Measurements from ENCODE around the gene TMEM87A. TPM values are rescaled to one million over a fixed set of nuclear protein-coding genes. Genes with fewer than 3 reads are reported as not detected.
"Not testable (repeated sequence)": the region's sequence is repeated elsewhere in the genome, so short reads cannot be mapped to it uniquely, and the experiment has no call there.

TMEM87A gene
- total RNA-seq, 3 donors from 2014 or later = 64.2 to 96.7 (median 93.6) TPM

GRCh38 chr15:42313463-42313862 is 40.2 kb upstream of the TMEM87A start:
- no peak for ATAC-seq
- intact Hi-C loops (cut with DNase I, micrococcal nuclease) = no loop called here
- no peak for TF ChIP-seq CTCF (IDR thresholded peaks at IDR 0.05)

GRCh38 chr15:42306681-42307080 is 33.4 kb upstream of the TMEM87A start:
- ATAC-seq = no peak
- DNase-seq = no peak
- no peaks in the 10 kb centered on the region for H3K36me3 ChIP-seq (ENCODE audit: low read depth)
- no peaks in the 10 kb centered on the region for H3K4me1 ChIP-seq (ENCODE audit: low read depth)
- no peak overlapping the region for H3K4me3 ChIP-seq
- H3K9me3 ChIP-seq = no peaks in the 10 kb centered on the region
- TF ChIP-seq CTCF (IDR thresholded peaks at IDR 0.05) = no peak
- intact Hi-C loops (cut with DNase I, micrococcal nuclease) = no loop called here

More at GRCh38 chr15:42313463-42313862, 40.2 kb upstream of the TMEM87A start:
- DNase-seq = no peak
- H3K36me3 ChIP-seq (ENCODE audit: low read depth) = no peaks in the 10 kb centered on the region
- no peak overlapping the region for H3K4me3 ChIP-seq
- no peaks in the 10 kb centered on the region for H3K4me1 ChIP-seq (ENCODE audit: low read depth)
- H3K9me3 ChIP-seq = no peaks in the 10 kb centered on the region

GRCh38 chr15:42301004-42301403 is 27.8 kb upstream of the TMEM87A start:
- H3K4me3 ChIP-seq; H3K36me3 ChIP-seq (ENCODE audit: low read depth); H3K4me1 ChIP-seq (ENCODE audit: low read depth); H3K9me3 ChIP-seq; intact Hi-C loops (cut with DNase I, micrococcal nuclease): not testable (repeated sequence)
- DNase-seq = peak in 1 of 3 donors; percentile 48
- peak; percentile 46 for ATAC-seq

GRCh38 chr15:42289166-42289565 is 15.9 kb upstream of the TMEM87A start:
- Histone ChIP-seq H3K4me1 (ENCODE audit: low read depth) (peaks cover 11% of the 10 kb centered on the region), H3K9me3 (no peaks in the 10 kb centered on the region), H3K4me3 (no peak overlapping the region), H3K36me3 (ENCODE audit: low read depth) (no peaks in the 10 kb centered on the region)
- DNase-seq (no peak), ATAC-seq (peak; percentile 47)
- no peak for TF ChIP-seq CTCF (IDR thresholded peaks at IDR 0.05)
- intact Hi-C loops (cut with DNase I, micrococcal nuclease) = no loop called here

- no peak for TF ChIP-seq CTCF (IDR thresholded peaks at IDR 0.05)
- intact Hi-C loops (cut with DNase I, micrococcal nuclease) = no loop called here
- H3K4me1 ChIP-seq (ENCODE audit: low read depth) = peaks cover 11% of the 10 kb centered on the region
- H3K9me3 ChIP-seq = no peaks in the 10 kb centered on the region
- H3K36me3 ChIP-seq (ENCODE audit: low read depth) = no peaks in the 10 kb centered on the region
- H3K4me3 ChIP-seq = no peak overlapping the region
- no peak for DNase-seq
- no peak for ATAC-seq
These were observed 14.7 kb upstream of the TMEM87A start for GRCh38 chr15:42287931-42288330.

- peak in 1 of 3 donors; percentile 25 for DNase-seq
These were observed 13.3 kb upstream of the TMEM87A start for GRCh38 chr15:42286445-42287029.

More at GRCh38 chr15:42286445-42287029, 13.3 kb upstream of the TMEM87A start:
- no peak overlapping the region for H3K4me3 ChIP-seq
- intact Hi-C loops (cut with DNase I, micrococcal nuclease) = no loop called here
- peaks cover 11% of the 10 kb centered on the region for H3K4me1 ChIP-seq (ENCODE audit: low read depth)
- no peaks in the 10 kb centered on the region for H3K9me3 ChIP-seq
- H3K36me3 ChIP-seq (ENCODE audit: low read depth) = no peaks in the 10 kb centered on the region
- TF ChIP-seq CTCF (IDR thresholded peaks at IDR 0.05) = no peak
- peak; percentile 97 for ATAC-seq

Data from mucosa of descending colon (tissue), 3 donors.